Measurements from ENCODE around the gene TBRG4. TPM values are rescaled to one million over a fixed set of nuclear protein-coding genes. Genes with fewer than 3 reads are reported as not detected.
A peak's percentile ranks its signal among the peaks of the same experiment; 100 is the strongest.

The TBRG4 gene
- polyA plus RNA-seq, 3 donors, result 32.7 to 42.2 (median 38.4) TPM

DNA sequence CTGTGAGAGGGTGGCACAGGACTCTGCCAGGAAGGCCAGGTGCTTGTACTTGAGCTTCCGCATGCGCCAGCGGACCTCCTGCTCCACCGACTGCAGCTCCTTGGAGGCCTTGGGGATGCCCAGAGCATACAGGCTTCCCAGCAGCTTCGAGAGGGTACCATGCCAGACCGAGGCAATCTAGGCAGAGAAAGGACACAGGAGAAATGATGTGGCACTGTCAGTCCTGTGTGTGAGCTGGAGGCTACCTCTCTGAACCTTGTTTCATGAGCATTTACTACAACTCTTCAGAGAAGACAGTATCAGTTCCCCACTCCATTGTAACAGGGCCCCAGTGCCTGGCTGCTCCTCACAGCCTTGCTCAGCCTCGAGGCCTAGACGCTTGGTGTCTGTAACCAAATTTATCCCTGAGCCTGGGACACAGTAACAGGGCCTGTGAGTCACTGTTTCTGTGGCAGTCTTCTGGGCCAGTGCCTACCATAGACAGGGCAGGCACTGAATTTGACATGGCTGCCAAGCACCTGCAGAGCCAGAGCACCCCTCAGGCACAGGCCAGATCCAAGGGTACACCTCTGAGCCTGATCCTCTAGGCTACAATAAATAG, 5.8 kb downstream of the TBRG4 start:
- H3K27ac Mint-ChIP-seq, result peak overlapping the region in 1 of 7 donors; percentile 35
- no peak overlapping the region for H3K9ac ChIP-seq (ENCODE audit: insufficient read depth, low read length, poor library complexity, severe bottlenecking)
- peaks cover 80 to 88% of the 10 kb centered on the region in 2 donors for H3K36me3 Mint-ChIP-seq
- no peak overlapping the region for H3K4me2 ChIP-seq (replicated peaks; ENCODE audit: extremely low read depth, low read length, poor library complexity, severe bottlenecking)
- intact Hi-C loops (cut with micrococcal nuclease), result no loop called here
- H4K20me1 ChIP-seq (ENCODE audit: insufficient read depth, low read length), result peaks cover 72% of the 10 kb centered on the region
- H2AFZ ChIP-seq (ENCODE audit: insufficient read depth, low read depth, low read length, poor library complexity, severe bottlenecking), result no peak overlapping the region
- peak overlapping the region in 1 of 2 donors; percentile 55 for H3K27ac ChIP-seq (ENCODE audit: low read depth in 1 of 2, low read length in 2 of 2)
- H3K27me3 ChIP-seq (ENCODE audit: control insufficient read depth in 2 of 2, insufficient read depth in 2 of 2, low read length in 2 of 2), result no peaks in the 10 kb centered on the region
- no peaks in the 10 kb centered on the region for H3K9me3 Mint-ChIP-seq
- peaks cover 23% of the 10 kb centered on the region for H3K4me1 Mint-ChIP-seq
- 96% methylated on average over 8 of the region's 8 CpGs for WGBS (ENCODE audit: insufficient coverage)
- no peaks in the 10 kb centered on the region for H3K27me3 Mint-ChIP-seq (ENCODE audit: low read depth in 3 of 3)
- H3K4me3 Mint-ChIP-seq, result no peak overlapping the region
- DNase-seq, result no peak
- H3K4me1 ChIP-seq (ENCODE audit: control insufficient read depth in 1 of 2, insufficient read depth in 2 of 2, low read length in 2 of 2), result peaks cover 13 to 27% of the 10 kb centered on the region in 2 donors
- H3K36me3 ChIP-seq (replicated peaks in 1 of 2; ENCODE audit: control insufficient read depth in 1 of 2, insufficient read depth in 2 of 2, low read length in 2 of 2), result peaks cover 84 to 88% of the 10 kb centered on the region in 2 donors
- peaks cover 63% of the 10 kb centered on the region for H3K79me2 ChIP-seq (ENCODE audit: insufficient read depth, low read length)
- TF ChIP-seq, protein P1, sequence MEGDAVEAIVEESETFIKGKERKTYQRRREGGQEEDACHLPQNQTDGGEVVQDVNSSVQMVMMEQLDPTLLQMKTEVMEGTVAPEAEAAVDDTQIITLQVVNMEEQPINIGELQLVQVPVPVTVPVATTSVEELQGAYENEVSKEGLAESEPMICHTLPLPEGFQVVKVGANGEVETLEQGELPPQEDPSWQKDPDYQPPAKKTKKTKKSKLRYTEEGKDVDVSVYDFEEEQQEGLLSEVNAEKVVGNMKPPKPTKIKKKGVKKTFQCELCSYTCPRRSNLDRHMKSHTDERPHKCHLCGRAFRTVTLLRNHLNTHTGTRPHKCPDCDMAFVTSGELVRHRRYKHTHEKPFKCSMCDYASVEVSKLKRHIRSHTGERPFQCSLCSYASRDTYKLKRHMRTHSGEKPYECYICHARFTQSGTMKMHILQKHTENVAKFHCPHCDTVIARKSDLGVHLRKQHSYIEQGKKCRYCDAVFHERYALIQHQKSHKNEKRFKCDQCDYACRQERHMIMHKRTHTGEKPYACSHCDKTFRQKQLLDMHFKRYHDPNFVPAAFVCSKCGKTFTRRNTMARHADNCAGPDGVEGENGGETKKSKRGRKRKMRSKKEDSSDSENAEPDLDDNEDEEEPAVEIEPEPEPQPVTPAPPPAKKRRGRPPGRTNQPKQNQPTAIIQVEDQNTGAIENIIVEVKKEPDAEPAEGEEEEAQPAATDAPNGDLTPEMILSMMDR (IDR thresholded peaks at IDR 0.05), result no peak
- H3K9me3 ChIP-seq (replicated peaks in 1 of 2; ENCODE audit: control insufficient read depth in 1 of 2, insufficient read depth in 1 of 2, low read length in 2 of 2), result no peaks in the 10 kb centered on the region
- H3K4me3 ChIP-seq (replicated peaks in 1 of 3; ENCODE audit: low read depth in 2 of 3, low read length in 3 of 3), result no peak overlapping the region

DNA sequence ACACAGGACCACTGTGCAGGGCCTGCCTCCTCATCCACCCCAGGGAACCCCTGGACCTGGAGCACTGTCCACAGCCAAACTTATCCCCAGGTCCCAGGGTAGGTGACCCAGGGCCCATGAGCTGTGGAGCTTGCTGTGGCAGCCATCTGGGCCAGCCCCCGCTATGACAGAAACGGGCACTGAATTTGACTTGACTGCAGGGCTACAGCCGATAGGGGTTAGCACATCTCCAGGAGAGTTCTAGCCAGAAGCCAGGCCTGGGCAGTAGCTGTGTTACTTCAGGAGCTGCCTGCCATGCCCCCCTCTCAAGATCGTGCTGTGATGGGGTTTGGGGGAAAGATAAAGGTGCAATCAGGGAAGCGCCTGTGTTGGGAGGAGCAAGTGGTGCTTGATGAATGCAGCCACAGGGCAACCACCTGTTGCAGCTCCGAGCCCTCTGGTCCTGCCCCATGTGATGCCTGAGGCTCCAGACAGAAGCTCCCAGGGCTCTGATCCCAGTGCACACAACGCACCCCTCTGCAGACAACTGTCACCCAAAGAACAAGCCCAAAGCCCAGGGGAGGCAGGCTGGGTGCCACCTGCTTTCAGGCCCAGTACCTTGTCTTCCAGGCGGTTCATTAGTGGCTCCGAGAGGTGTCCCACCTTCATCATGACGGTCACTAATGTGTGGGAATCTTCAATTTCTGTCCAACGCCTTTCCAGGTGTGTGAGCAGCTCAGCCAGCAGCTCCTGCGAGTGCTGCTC, 6.5 kb downstream of the TBRG4 start:
- H3K9ac ChIP-seq (ENCODE audit: insufficient read depth, low read length, poor library complexity, severe bottlenecking), result no peak overlapping the region
- H2AFZ ChIP-seq (ENCODE audit: insufficient read depth, low read depth, low read length, poor library complexity, severe bottlenecking), result no peak overlapping the region
- H4K20me1 ChIP-seq (ENCODE audit: insufficient read depth, low read length), result peaks cover 72% of the 10 kb centered on the region
- H3K27ac Mint-ChIP-seq, result peak overlapping the region in 1 of 7 donors; percentile 35
- peaks cover 87 to 94% of the 10 kb centered on the region in 2 donors for H3K36me3 Mint-ChIP-seq
- no peak overlapping the region for H3K4me2 ChIP-seq (replicated peaks; ENCODE audit: extremely low read depth, low read length, poor library complexity, severe bottlenecking)
- no peaks in the 10 kb centered on the region for H3K9me3 ChIP-seq (replicated peaks in 1 of 2; ENCODE audit: control insufficient read depth in 1 of 2, insufficient read depth in 1 of 2, low read length in 2 of 2)
- H3K27me3 ChIP-seq (ENCODE audit: control insufficient read depth in 2 of 2, insufficient read depth in 2 of 2, low read length in 2 of 2), result no peaks in the 10 kb centered on the region
- intact Hi-C loops (cut with micrococcal nuclease), result no loop called here
- TF ChIP-seq, protein P1 (IDR thresholded peaks at IDR 0.05), result no peak
- peaks cover 91 to 94% of the 10 kb centered on the region in 2 donors for H3K36me3 ChIP-seq (replicated peaks in 1 of 2; ENCODE audit: control insufficient read depth in 1 of 2, insufficient read depth in 2 of 2, low read length in 2 of 2)
- peak overlapping the region in 1 of 2 donors; percentile 14 for H3K27ac ChIP-seq (ENCODE audit: low read depth in 1 of 2, low read length in 2 of 2)
- 98% methylated on average over 11 of the region's 12 CpGs for WGBS (ENCODE audit: insufficient coverage)
- peaks cover 6 to 21% of the 10 kb centered on the region in 2 donors for H3K4me1 ChIP-seq (ENCODE audit: control insufficient read depth in 1 of 2, insufficient read depth in 2 of 2, low read length in 2 of 2)
- H3K79me2 ChIP-seq (ENCODE audit: insufficient read depth, low read length), result peaks cover 56% of the 10 kb centered on the region
- H3K4me3 Mint-ChIP-seq, result no peak overlapping the region
- peaks cover 17% of the 10 kb centered on the region for H3K4me1 Mint-ChIP-seq
- no peaks in the 10 kb centered on the region for H3K27me3 Mint-ChIP-seq (ENCODE audit: low read depth in 3 of 3)
- H3K9me3 Mint-ChIP-seq, result no peaks in the 10 kb centered on the region
- H3K4me3 ChIP-seq (replicated peaks in 1 of 3; ENCODE audit: low read depth in 2 of 3, low read length in 3 of 3), result no peak overlapping the region
- no peak for DNase-seq
